Measurements from ENCODE around the gene POLL. TPM values are rescaled to one million over a fixed set of nuclear protein-coding genes. Genes with fewer than 3 reads are reported as not detected.

POLL gene
- total RNA-seq (2022; extraction: Qiagen RNA extraction), result 12.8 to 16.8 TPM (median 13.7 TPM) in 5 replicates

GRCh38 chr10:101587725-101588653 is at the start of gene POLL, which contains the start of gene DPCD:
POLL (minus strand) TSS chr10:101588257; CDS start chr10:101587360, 897 bp downstream.
DPCD (plus strand) TSS chr10:101588321; CDS start chr10:101588337, 16 bp downstream.

Other genes with a start within 250 kb of the POLL start
- 8.1 to 12.8 TPM (median 11.2 TPM) in 5 replicates for gene BTRC, start 234.1 kb downstream of the POLL start, total RNA-seq (2022; extraction: Qiagen RNA extraction)
- gene DPCD, start 64 bp upstream of the POLL start, total RNA-seq (2022; extraction: Qiagen RNA extraction), result 28.7 to 42.2 TPM (median 29.9 TPM) in 5 replicates
- 22.9 to 29.3 TPM (median 24.4 TPM) in 5 replicates for gene FBXW4, start 106.9 kb upstream of the POLL start, total RNA-seq (2022; extraction: Qiagen RNA extraction)
- gene FGF8, start 187.9 kb upstream of the POLL start, total RNA-seq (2022; extraction: Qiagen RNA extraction), result not detected in 5 replicates
- gene NPM3, start 195.2 kb upstream of the POLL start, total RNA-seq (2022; extraction: Qiagen RNA extraction), result 98.7 to 118 TPM (median 105 TPM) in 5 replicates
- gene OGA, start 230.2 kb upstream of the POLL start, total RNA-seq (2022; extraction: Qiagen RNA extraction), result 67.0 to 82.8 TPM (median 71.7 TPM) in 5 replicates